ENCODE measurements around the gene NTM. TPM values are rescaled to one million over a fixed set of nuclear protein-coding genes. Genes with fewer than 3 reads are reported as not detected.

NTM gene
- total RNA-seq, 4 donors from 2014 or later, result 1.4 to 2.8 (median 1.7) TPM

- Histone ChIP-seq H3K36me3 (no peaks in the 10 kb centered on the region), H3K4me1 (no peaks in the 10 kb centered on the region), H3K4me3 (no peak overlapping the region), H3K27me3 (no peaks in the 10 kb centered on the region), H3K9me3 (no peaks in the 10 kb centered on the region), H3K27ac (no peak overlapping the region)
- TF ChIP-seq, protein P1, sequence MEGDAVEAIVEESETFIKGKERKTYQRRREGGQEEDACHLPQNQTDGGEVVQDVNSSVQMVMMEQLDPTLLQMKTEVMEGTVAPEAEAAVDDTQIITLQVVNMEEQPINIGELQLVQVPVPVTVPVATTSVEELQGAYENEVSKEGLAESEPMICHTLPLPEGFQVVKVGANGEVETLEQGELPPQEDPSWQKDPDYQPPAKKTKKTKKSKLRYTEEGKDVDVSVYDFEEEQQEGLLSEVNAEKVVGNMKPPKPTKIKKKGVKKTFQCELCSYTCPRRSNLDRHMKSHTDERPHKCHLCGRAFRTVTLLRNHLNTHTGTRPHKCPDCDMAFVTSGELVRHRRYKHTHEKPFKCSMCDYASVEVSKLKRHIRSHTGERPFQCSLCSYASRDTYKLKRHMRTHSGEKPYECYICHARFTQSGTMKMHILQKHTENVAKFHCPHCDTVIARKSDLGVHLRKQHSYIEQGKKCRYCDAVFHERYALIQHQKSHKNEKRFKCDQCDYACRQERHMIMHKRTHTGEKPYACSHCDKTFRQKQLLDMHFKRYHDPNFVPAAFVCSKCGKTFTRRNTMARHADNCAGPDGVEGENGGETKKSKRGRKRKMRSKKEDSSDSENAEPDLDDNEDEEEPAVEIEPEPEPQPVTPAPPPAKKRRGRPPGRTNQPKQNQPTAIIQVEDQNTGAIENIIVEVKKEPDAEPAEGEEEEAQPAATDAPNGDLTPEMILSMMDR (IDR thresholded peaks at IDR 0.05), result no peak
- TF ChIP-seq POLR2A (IDR thresholded peaks at IDR 0.05), result no peak
- DNase-seq, result no peak
These were observed 1003.2 kb downstream of the NTM start for GRCh38 chr11:132373405-132374143.

DNA sequence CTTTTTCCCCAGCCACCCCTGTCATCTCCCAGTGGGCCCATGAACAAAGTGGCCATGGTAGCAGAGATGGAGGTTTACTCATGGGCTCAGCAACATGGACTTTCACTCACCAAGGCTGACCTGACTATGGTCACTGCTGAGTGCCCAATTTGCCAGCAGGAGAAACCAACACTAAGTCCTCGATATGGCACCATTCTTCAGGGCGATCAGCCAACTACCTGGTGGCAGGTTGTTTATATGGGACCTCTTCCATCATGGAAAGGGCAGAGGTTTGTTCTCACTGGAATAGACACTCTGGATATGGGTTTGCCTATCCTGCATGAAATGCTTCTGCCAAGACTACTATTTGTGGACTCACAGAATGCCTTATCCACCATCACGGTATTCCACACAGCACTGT lies 1009.1 kb downstream of the NTM start:
- no peak for DNase-seq
- Histone ChIP-seq H3K4me1 (no peaks in the 10 kb centered on the region), H3K36me3 (no peaks in the 10 kb centered on the region), H3K9me3 (peaks cover 0 to 4% (median 0%) of the 10 kb centered on the region in 4 donors), H3K4me3 (no peak overlapping the region), H3K27ac (no peak overlapping the region), H3K27me3 (no peaks in the 10 kb centered on the region)
- no peak for TF ChIP-seq POLR2A (IDR thresholded peaks at IDR 0.05)
- TF ChIP-seq, protein P1 (IDR thresholded peaks at IDR 0.05), result no peak

Small RNAs within 50 kb of the gene (small RNA-seq; reads per million reads assigned to genes)
- 0 reads per million in 2 donors for gene RNU6ATAC12P

All from Peyer's patch (tissue), 4 donors.